GM23248 (cell line): ENCODE data around the gene TSPAN8.

Source experiments
- EZH2 ChIP-seq: fragments of 200-600 bp; sonication (generic); IDR thresholded peaks from 2 replicates; pipeline ENCODE4 v1.6.1; 2018; ENCODE audit warnings: antibody characterized with exemption, mild to moderate bottlenecking; ENCODE audit not compliant: insufficient read depth, poor library complexity, severe bottlenecking
- EZH2phosphoT487 ChIP-seq: fragments of 200-600 bp; sonication (generic); IDR thresholded peaks from 2 replicates; pipeline ENCODE4 v1.6.1; 2018; ENCODE audit warnings: antibody characterized with exemption, moderate library complexity, mild to moderate bottlenecking, low read depth; ENCODE audit not compliant: insufficient read depth

GRCh38 chr12:71125515-71125914 lies 32.3 kb downstream of the TSPAN8 start:
- TF ChIP-seq EZH2phosphoT487 (no peak), EZH2 (no peak)
